A673 (cell line): ENCODE data around the gene OTUD5. TPM values are rescaled to one million over a fixed set of nuclear protein-coding genes. Genes with fewer than 3 reads are reported as not detected.

Source experiments
- BruUV-seq: library from RNA; stranded (reverse); fragments of 400-500 nt; replicated peaks from 2 replicates; lab custom pipeline; 2021; lab: Mats Ljungman, UMichigan
- CTCF ChIA-PET: fragments of 300-600 bp; sonication (Branson Sonifier 250); formaldehyde crosslinking; loops from one replicate; lab custom pipeline; 2022; ENCODE audit warnings: antibody characterized with exemption; lab: Charles Lee
- POLR2A ChIA-PET: fragments of 300-600 bp; sonication (Branson Sonifier 250); formaldehyde crosslinking; loops from one replicate; lab custom pipeline; 2022; ENCODE audit warnings: antibody characterized with exemption; ENCODE audit not compliant: low non-redundant PET; lab: Charles Lee
- DNase-seq: peaks from one replicate; pipeline ENCODE4 v3.0.0-alpha.2; 2015; ENCODE audit warnings: low spot score
- H3K27ac ChIP-seq: fragments of 200-600 bp; sonication (generic); 2 replicates; pipeline ENCODE4 v1.5.1; 2016; ENCODE audit warnings: mixed run types, low read depth, mild to moderate bottlenecking, mixed read lengths, antibody characterized with exemption, low read length; ENCODE audit not compliant: poor library complexity, severe bottlenecking
- H3K27me3 ChIP-seq: fragments of 200-600 bp; sonication (generic); replicated peaks from 2 replicates; pipeline ENCODE4 v1.6.1; 2017; ENCODE audit warnings: mixed run types, low read depth, mild to moderate bottlenecking, mixed read lengths, antibody characterized with exemption, low read length; ENCODE audit not compliant: insufficient read depth, poor library complexity
- H3K36me3 ChIP-seq: fragments of 200-600 bp; sonication (generic); 2 replicates; pipeline ENCODE4 v1.6.1; 2016; ENCODE audit warnings: mixed run types, mild to moderate bottlenecking, mixed read lengths, antibody characterized with exemption, low read length; ENCODE audit not compliant: insufficient read depth, poor library complexity, severe bottlenecking
- H3K4me1 ChIP-seq: fragments of 200-600 bp; sonication (generic); 2 replicates; pipeline ENCODE4 v1.6.1; 2017; ENCODE audit warnings: mixed run types, mild to moderate bottlenecking, mixed read lengths, antibody characterized with exemption, low read length; ENCODE audit not compliant: insufficient read depth, poor library complexity, severe bottlenecking
- H3K4me3 ChIP-seq: fragments of 200-600 bp; sonication (generic); 2 replicates; pipeline ENCODE4 v1.5.1; 2016; ENCODE audit warnings: low read depth, mixed run types, mild to moderate bottlenecking, mixed read lengths, low read length; ENCODE audit not compliant: poor library complexity, severe bottlenecking
- H3K9me3 ChIP-seq: fragments of 200-600 bp; sonication (generic); 2 replicates; pipeline ENCODE4 v1.6.1; 2016; ENCODE audit warnings: mixed run types, low read depth, mild to moderate bottlenecking, mixed read lengths, antibody characterized with exemption, low read length; ENCODE audit not compliant: poor library complexity, severe bottlenecking
- CTCF ChIP-seq: fragments of 300-800, 200-600 bp; sonication (generic); conservative IDR thresholded peaks from 2 replicates; pipeline ENCODE4 v1.5.1; 2017; ENCODE audit warnings: low read depth, mild to moderate bottlenecking, antibody characterized with exemption, low read length, moderate library complexity, mixed read lengths
- EZH2 ChIP-seq: fragments of 200-600 bp; sonication (generic); IDR thresholded peaks from 2 replicates; pipeline ENCODE4 v1.6.1; 2017; ENCODE audit warnings: borderline replicate concordance, low read depth, mild to moderate bottlenecking, mixed read lengths, antibody characterized with exemption, low read length; ENCODE audit not compliant: poor library complexity, severe bottlenecking
- intact Hi-C: fragments of 100-400 bp; cut with micrococcal nuclease; formaldehyde crosslinking; loops from one replicate; pipeline ENCODE4 v1.10.0; 2022; ENCODE audit not compliant: unreplicated experiment
- total RNA-seq: library from RNA; stranded (reverse); gene quantifications from 2 replicates; pipeline ENCODE4 v1.2.3, GENCODE V29; 2021

The OTUD5 gene
- total RNA-seq, 1 experiment from 2014 or later = 67.5 TPM

- no peak overlapping the region for H3K27ac ChIP-seq
- H3K36me3 ChIP-seq = peaks cover 17% of the 10 kb centered on the region
- BruUV-seq = no TSS peak
- H3K4me3 ChIP-seq = no peak overlapping the region
- no peak for TF ChIP-seq EZH2
- no peak for TF ChIP-seq CTCF
- H3K4me1 ChIP-seq = no peaks in the 10 kb centered on the region
- ChIA-PET CTCF (no interaction called here), POLR2A (no interaction called here)
- no peak for DNase-seq
- intact Hi-C loops = no loop called here
- H3K9me3 ChIP-seq = no peaks in the 10 kb centered on the region
- no peaks in the 10 kb centered on the region for H3K27me3 ChIP-seq
Measured at GRCh38 chrX:48933757-48934156, 23.6 kb downstream of the OTUD5 start.

GRCh38 chrX:48927736-48928382 is 29.5 kb downstream of the OTUD5 start:
- H3K9me3 ChIP-seq = no peaks in the 10 kb centered on the region
- ChIA-PET CTCF (no interaction called here), POLR2A (no interaction called here)
- intact Hi-C loops = no loop called here
- no peak for DNase-seq
- no peak for TF ChIP-seq EZH2
- no peak overlapping the region for H3K27ac ChIP-seq
- H3K36me3 ChIP-seq = peaks cover 5% of the 10 kb centered on the region
- no TSS peak for BruUV-seq
- no peaks in the 10 kb centered on the region for H3K27me3 ChIP-seq
- H3K4me1 ChIP-seq = no peaks in the 10 kb centered on the region
- H3K4me3 ChIP-seq = no peak overlapping the region

GRCh38 chrX:48927123-48927522 is 30.3 kb downstream of the OTUD5 start:
- H3K36me3 ChIP-seq = peaks cover 5% of the 10 kb centered on the region
- no peak for DNase-seq
- TF ChIP-seq CTCF (no peak), EZH2 (no peak)
- H3K27ac ChIP-seq = no peak overlapping the region
- H3K9me3 ChIP-seq = no peaks in the 10 kb centered on the region
- intact Hi-C loops = no loop called here
- CTCF ChIA-PET = no interaction called here
- no peaks in the 10 kb centered on the region for H3K4me1 ChIP-seq
- H3K4me3 ChIP-seq = no peak overlapping the region
- BruUV-seq = no TSS peak
- POLR2A ChIA-PET = no interaction called here
- no peaks in the 10 kb centered on the region for H3K27me3 ChIP-seq

- no TSS peak for BruUV-seq
Measured at GRCh38 chrX:48924270-48924669, 33.1 kb downstream of the OTUD5 start.

More at GRCh38 chrX:48924270-48924669, 33.1 kb downstream of the OTUD5 start:
- ChIA-PET CTCF (no interaction called here), POLR2A (no interaction called here)
- TF ChIP-seq CTCF (no peak), EZH2 (no peak)
- Histone ChIP-seq H3K4me1 (no peaks in the 10 kb centered on the region), H3K36me3 (peaks cover 5% of the 10 kb centered on the region), H3K4me3 (no peak overlapping the region), H3K9me3 (no peaks in the 10 kb centered on the region), H3K27ac (no peak overlapping the region), H3K27me3 (no peaks in the 10 kb centered on the region)
- intact Hi-C loops = no loop called here
- no peak for DNase-seq
